A549 (cell line): ENCODE data around the gene CPED1.

ENCODE experiments used
- BCL3 ChIP-seq: fragments of >200 bp; sonication (Bioruptor Twin); formaldehyde crosslinking; IDR thresholded peaks from 3 replicates; pipeline ENCODE4 v1.6.1; 2016
- CTCF ChIP-seq: fragments of >200 bp; sonication (Bioruptor Twin); formaldehyde crosslinking; IDR thresholded peaks from 3 replicates; pipeline ENCODE4 v1.5.1; 2016
- POLR2AphosphoS2 ChIP-seq: conservative IDR thresholded peaks from 2 replicates; pipeline ENCODE4 v1.6.1; 2012; ENCODE audit warnings: low read length, improper control_type of control experiment, inconsistent platforms
- RCOR1 ChIP-seq: fragments of 150-350 bp; IDR thresholded peaks from 2 replicates; pipeline ENCODE4 v1.6.1; 2014; ENCODE audit warnings: antibody characterized with exemption, low read length, low read depth
- REST ChIP-seq: fragments of 200-600 bp; sonication (generic); IDR thresholded peaks from 2 replicates; pipeline ENCODE4 v1.6.1; 2016; ENCODE audit warnings: antibody characterized with exemption, mild to moderate bottlenecking, moderate library complexity
- RFX5 ChIP-seq: fragments of 450-650 bp; IDR thresholded peaks from 2 replicates; pipeline ENCODE4 v1.7.1; 2014; ENCODE audit warnings: antibody characterized with exemption, mild to moderate bottlenecking, moderate library complexity

- TF ChIP-seq POLR2AphosphoS2 = no peak
- no peak for TF ChIP-seq RCOR1
- no peak for TF ChIP-seq CTCF
- no peak for TF ChIP-seq BCL3
- no peak for TF ChIP-seq RFX5
- TF ChIP-seq REST = no peak
These were observed 190.5 kb downstream of the CPED1 start for GRCh38 chr7:121178869-121179497.
